EH (cell line): ENCODE data around the gene ZNF862.
A peak's percentile ranks its signal among the peaks of the same experiment; 100 is the strongest.
"Not testable (repeated sequence)": the region's sequence is repeated elsewhere in the genome, so short reads cannot be mapped to it uniquely, and the experiment has no call there.

ENCODE experiments used
- DNase-seq: peaks from one replicate; pipeline ENCODE4 v3.0.0-alpha.2; 2015; ENCODE audit warnings: low read depth

The ZNF862 gene

GRCh38 chr7:149880638-149881311 is 42.6 kb downstream of the ZNF862 start:
- no peak for DNase-seq

DNA sequence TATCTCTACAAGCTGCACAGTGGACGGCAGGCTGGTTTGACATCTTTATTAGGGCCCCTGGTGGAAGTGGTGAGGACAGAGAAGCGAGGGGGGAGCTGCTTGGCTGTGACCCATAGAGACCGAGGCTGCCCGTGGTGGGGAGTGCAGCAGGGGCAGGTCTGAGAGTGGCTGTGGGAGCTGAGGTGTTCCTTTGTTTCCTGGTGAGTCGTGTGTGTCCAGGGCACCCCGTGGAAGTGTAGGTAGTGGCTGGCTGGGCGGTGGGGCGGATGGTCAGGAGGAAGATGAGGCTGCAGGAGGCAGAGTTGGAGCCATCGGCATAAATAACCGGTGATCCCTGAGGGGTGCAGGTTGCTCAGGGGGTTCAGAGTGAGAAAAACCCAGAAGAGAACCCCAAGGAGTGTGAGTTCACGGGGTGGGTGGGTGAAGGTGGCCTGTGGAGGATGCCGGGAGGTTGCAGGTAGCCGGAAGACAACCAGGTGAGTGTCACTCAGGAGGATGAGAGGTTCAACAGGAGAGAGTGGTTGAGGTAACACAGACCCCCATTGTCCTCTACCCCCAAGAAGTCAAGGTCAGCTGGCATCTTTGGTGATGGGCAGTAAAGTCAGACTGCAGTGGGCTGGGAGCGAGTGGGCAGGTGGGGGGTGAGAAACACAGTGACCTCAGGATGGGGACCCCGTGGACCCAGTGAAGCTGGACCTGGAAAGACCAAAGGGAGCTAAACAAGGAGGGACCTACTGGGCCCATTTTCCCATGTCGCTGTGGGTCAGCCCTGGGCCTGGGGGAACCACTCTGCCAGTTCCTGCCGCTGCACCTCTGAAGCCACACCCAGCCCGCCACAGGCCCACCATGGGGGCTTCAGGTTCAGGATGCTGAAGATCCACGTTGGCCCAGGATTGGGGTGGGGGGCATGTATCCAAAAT is 43.4 kb downstream of the ZNF862 start:
- no peak for DNase-seq

DNA sequence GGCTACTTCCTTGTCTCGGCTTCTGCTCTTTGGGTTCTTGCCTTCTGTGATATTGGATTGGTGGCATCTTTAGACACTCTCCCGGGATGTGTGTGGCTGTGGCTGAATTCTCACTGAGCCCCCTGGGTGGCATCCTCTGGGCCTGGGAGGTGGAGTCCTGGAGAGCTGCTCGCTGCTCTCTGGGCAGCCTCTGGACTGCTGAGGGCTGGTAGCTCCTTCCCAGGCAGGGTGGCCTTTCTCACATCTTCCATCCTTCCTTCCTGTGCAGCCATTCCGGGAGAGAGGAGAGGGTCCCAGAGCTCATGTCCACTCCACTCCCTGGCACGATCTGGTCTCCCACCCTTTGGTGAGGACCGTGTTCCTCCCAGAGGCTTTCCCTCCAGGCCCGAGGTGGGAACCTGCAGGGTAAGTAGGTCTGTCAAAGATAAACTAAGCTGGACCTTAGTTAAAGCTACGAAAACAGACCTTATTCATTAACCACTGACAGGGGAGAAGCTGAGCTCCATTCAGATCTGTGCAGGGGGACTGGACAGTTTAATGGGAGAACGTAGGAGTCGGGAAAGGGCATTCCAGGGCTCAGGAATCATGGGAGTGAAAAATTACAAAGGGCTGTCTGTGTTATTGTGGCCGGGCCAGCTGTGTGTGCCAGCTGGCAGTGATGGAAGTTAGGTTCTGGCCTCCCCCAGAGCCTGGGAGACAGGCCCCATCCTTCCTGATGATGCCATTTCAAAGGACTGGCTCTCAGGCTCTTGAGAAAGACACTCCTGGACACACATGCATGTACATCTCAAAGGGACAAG is 44.3 kb downstream of the ZNF862 start:
- no peak for DNase-seq

GRCh38 chr7:149883048-149883438 is 44.9 kb downstream of the ZNF862 start:
- no peak for DNase-seq

GRCh38 chr7:149883452-149883861 is 45.3 kb downstream of the ZNF862 start:
- DNase-seq, result peak; percentile 48

DNA sequence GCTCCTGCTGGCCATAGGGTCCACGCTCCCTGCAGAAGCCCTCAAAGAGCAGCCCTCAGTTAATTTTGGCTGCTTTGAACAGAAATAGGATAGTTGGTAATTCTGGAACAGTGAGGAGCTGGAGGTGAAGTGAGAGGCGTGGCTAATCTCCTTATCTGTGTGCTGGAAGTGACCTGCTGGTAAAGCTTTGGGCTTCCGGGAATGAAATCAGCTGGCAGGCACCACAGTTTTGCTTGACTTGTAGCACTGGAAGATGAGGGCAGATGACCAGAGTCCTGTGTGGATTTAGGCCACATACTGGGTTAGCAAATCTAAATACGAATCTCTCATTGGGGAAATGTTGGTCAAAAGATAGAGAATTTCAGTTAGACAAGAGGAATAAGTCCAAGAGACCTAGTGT is 45.8 kb downstream of the ZNF862 start:
- DNase-seq, result no peak

DNA sequence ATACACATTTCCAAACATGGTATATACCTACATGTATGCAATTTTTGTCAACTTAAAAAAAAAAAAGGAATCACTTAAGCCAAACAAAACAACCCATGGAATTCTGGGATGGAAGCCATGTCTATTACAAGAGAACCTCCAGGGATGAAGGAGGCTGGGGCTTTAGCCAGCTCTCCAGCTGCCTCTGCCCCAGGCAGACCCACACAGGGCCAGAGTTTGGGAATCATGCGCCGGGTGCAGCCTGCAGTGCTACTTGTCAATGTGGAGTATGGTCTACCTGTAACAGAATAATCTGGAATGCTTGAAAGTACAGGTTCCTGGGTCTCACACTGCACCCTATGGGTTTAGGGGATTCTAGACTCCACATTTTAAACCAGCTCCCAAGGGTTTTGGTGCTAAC is 46.4 kb downstream of the ZNF862 start:
- DNase-seq, result no peak

GRCh38 chr7:149885191-149886017 is 47.2 kb downstream of the ZNF862 start:
- DNase-seq, result no peak

DNA sequence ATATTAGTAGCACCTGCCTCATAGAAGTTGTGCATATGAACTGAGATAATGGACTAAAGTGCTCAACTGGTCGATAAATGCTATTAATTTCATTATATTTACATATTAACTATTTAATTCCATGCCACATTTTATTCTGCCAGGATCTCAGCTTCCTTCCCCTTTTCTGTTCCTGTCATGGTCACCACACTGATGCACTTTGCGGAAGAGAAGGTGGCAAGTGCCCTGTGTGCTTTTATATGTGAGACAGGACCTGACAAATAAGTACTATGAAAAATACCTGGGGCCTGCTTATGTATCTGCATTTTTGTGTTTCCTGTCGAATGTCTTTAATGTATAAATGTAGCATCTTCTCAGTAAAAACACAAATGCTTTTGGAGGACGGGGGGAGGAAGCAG is 47.8 kb downstream of the ZNF862 start:
- no peak for DNase-seq

DNA sequence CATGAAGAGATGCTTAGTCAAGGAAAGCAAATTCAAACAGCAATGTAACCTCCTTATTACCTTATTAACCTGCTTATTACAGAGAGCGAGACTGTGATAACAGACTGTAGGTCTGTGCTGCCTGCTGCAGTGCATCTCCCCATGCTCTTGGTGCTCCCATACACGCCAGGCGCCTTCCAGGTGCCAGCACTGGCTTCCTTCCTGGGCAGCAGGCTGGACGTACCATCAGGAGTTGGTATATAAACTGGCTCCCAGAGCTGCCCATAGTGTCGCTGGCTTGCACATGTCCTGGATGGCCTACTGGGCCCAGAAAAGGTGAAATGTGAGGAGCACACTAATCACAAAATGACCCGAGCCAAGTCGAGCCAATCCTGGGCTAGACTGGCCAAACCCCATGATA is 49.1 kb downstream of the ZNF862 start:
- no peak for DNase-seq

DNA sequence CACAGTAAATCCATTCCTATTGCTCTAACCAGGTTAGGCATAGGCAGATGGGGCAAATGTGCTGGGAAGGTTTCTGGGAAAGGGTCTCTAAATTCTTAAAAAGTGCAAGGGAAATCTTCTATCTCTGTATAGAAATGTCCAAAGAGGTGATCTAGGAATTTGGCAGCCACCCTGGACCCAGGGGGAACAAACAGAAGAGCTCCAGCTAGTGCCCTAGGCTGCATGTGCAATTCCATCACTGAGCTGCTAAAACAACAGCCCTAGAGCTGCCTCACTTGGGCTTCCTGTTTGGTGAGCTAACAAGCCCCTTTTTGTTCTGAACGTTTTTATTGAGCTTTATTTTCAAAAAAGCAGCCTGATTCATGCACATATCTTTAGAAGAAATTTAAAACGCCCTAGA is 52.5 kb downstream of the ZNF862 start:
- not testable (repeated sequence) for DNase-seq

DNA sequence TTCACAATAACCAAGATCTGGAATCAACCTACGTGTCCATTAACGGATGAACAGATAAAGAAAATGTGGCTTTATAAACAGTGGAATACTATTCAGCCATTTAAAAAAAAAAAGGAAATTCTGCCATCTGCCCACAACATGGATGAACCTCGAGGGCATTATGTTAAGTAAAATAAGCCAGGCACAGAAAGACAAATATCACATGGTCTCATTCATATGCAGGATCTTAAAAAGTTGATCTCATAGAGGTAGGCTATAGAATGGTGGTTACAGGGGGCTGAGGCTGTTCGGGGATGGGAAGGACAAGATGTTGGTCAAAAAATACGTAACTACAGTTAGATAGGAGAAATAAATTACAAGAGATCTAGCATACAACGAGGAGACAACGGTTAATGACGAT is 56.8 kb downstream of the ZNF862 start:
- DNase-seq, result not testable (repeated sequence)

DNA sequence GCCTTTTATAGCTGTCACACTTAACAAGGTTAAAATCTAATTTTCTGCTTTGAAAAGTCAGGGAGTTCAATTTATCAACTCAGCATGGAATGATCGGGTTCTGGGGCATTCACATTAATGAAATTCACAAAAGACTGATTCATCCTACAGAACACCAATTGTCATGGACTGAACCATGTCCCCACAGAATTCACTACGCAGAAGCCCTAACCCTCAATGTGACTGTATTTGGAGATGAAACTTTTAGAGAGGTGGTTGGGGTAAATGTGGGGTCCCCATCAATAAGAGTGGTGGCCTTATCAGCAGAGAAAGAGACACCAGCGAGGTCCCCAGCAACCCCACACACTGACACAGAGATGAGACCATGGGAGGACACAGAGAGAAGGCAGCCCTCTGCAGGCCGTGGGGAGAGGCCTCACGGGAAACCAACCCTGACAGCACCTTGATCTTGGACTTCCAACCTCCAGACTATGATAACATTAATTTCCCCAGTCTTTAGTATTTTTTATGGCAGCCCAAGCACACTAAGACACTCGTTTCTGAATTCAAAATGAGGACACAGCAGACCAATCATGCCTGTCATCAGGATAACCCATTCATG is 69.7 kb downstream of the ZNF862 start:
- DNase-seq, result not testable (repeated sequence)

GRCh38 chr7:149910219-149910618 is 72.0 kb downstream of the ZNF862 start:
- not testable (repeated sequence) for DNase-seq

GRCh38 chr7:149912126-149912525 is 74.0 kb downstream of the ZNF862 start:
- peak; percentile 48 for DNase-seq
